Anterior cingulate cortex (tissue), 58 donors: ENCODE data around the gene HSD17B8.

ENCODE experiments used
- DNase-seq, 58 donors: peaks; one replicate each; lab custom pipeline; 2025; lab: John Stamatoyannopoulos, UW

The HSD17B8 gene

GRCh38 chr6:33190504-33191107, 13.8 kb upstream of the HSD17B8 start:
- DNase-seq: peak in 7 of 58 donors; percentile 11 to 52 (median 24)

GRCh38 chr6:33191383-33192104, 12.9 kb upstream of the HSD17B8 start:
- DNase-seq: peak in 2 of 58 donors; percentile 7 to 31

GRCh38 chr6:33192105-33192646, 12.3 kb upstream of the HSD17B8 start, which contains the start of gene COL11A2:
COL11A2 (minus strand) TSS chr6:33192467; CDS start chr6:33192240, 227 bp downstream.
- DNase-seq: no peak

- peak in 52 of 58 donors; percentile 11 to 83 (median 64) for DNase-seq
These were observed 11.5 kb upstream of the HSD17B8 start for GRCh38 chr6:33192671-33193602.

GRCh38 chr6:33193619-33194018, 10.8 kb upstream of the HSD17B8 start:
- DNase-seq: no peak

- no peak for DNase-seq
These were observed 9.9 kb upstream of the HSD17B8 start for GRCh38 chr6:33194431-33194979.

GRCh38 chr6:33195304-33196165, 8.9 kb upstream of the HSD17B8 start:
- no peak for DNase-seq

- peak in 22 of 58 donors; percentile 7 to 58 (median 24) for DNase-seq
These were observed 6.9 kb upstream of the HSD17B8 start for GRCh38 chr6:33197431-33198048.

GRCh38 chr6:33198159-33198852, 6.1 kb upstream of the HSD17B8 start:
- DNase-seq: no peak

GRCh38 chr6:33198853-33199436, 5.5 kb upstream of the HSD17B8 start:
- no peak for DNase-seq

- DNase-seq: peak in 9 of 58 donors; percentile 50 to 83 (median 70)
These were observed 4.7 kb upstream of the HSD17B8 start for GRCh38 chr6:33199687-33200218.

- peak; percentile 86 to 99 (median 97) for DNase-seq
These were observed 4.0 kb upstream of the HSD17B8 start, which contains the start of the genes RXRB and SLC39A7 for GRCh38 chr6:33200219-33201146. RXRB (minus strand) TSS chr6:33200665; CDS start chr6:33200476, 189 bp downstream. SLC39A7 (plus strand) TSS chr6:33200867; CDS start chr6:33201246, 379 bp downstream.

- DNase-seq: peak in 2 of 58 donors; percentile 34 to 52
These were observed 3.3 kb upstream of the HSD17B8 start for GRCh38 chr6:33201147-33201545.

- no peak for DNase-seq
These were observed 2.5 kb upstream of the HSD17B8 start for GRCh38 chr6:33201935-33202334.

GRCh38 chr6:33202799-33203198, 1.7 kb upstream of the HSD17B8 start:
- DNase-seq: no peak
